HG03064 (cell line): ENCODE data around the gene MRPS15.
"Not testable (repeated sequence)": the region's sequence is repeated elsewhere in the genome, so short reads cannot be mapped to it uniquely, and the experiment has no call there.

Source experiments
- ATAC-seq: cut with Tn5 transposase; IDR thresholded peaks from one replicate; pipeline ENCODE4 v1.9.1; 2021; ENCODE audit warnings: low read depth; ENCODE audit not compliant: unreplicated experiment

MRPS15 gene

DNA sequence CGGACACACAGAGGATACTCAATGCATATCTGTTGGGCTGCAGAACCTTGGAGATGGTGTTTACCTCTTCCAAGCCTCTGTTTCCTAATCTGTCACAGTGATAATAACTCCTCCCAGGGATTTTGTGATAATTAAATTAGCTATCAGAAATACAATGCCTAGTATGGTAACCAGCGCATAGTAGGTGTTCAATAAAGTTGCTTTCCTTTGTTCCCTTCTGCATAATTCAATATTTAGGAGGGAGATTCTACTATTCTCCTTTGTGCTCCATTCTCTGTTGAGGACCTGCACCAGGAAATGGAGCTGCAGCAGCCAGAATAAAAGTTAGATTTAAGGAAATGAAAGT is 21.9 kb upstream of the MRPS15 start:
- no peak for ATAC-seq

- no peak for ATAC-seq
Observed at GRCh38 chr1:36484099-36484498, 19.9 kb upstream of the MRPS15 start.

- ATAC-seq = no peak
Observed at GRCh38 chr1:36482724-36483388, 18.7 kb upstream of the MRPS15 start, which contains the start of gene CSF3R. CSF3R (minus strand) TSS chr1:36482913; CDS start chr1:36479496, 3,417 bp downstream.

DNA sequence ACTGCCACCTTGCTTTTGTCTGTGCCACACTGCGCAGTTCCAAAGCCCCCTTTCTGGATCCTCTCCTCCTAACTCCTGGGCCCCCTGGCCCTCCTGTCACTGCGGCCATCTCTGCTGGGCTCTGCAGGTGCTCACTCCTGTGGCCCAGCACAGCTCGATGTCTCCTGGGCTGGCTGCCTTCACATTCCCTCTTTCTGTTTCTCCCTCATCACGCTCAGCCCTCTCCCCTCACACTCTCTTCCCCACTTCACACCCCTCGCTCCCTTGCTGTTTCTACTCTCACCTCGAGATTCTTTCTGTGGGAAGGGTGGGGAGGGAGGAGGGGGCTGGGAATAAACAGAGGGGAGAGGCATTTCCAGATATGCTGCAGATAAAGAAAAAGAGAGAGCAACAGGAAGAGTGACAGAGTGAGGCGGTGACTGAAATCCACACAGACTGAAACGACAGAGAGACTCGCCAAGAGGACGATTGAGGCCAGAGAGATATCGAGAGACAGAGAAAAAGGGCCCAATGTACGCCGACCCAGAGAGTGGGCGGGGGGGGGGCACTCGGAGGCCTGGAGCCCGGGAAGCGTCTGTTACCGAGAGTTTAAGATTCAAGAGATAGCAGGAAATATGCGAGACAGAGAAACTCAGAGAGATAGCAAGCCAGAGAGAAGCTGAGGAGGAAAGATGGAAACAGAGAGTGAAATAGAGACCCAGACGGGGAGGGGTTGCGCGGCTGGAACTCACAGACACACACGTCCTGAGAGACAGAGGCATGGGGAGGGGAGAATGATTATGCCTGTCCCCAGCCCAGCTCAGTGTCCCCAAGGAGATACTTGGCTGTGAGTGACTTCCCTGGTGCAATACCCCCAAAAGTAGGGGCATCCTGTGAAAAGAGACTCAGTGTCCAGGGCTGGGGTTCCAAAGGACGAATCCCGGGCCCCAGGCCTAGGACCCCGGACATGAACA is 17.9 kb upstream of the MRPS15 start:
- no peak for ATAC-seq

GRCh38 chr1:36481091-36481490 is 16.9 kb upstream of the MRPS15 start:
- no peak for ATAC-seq

DNA sequence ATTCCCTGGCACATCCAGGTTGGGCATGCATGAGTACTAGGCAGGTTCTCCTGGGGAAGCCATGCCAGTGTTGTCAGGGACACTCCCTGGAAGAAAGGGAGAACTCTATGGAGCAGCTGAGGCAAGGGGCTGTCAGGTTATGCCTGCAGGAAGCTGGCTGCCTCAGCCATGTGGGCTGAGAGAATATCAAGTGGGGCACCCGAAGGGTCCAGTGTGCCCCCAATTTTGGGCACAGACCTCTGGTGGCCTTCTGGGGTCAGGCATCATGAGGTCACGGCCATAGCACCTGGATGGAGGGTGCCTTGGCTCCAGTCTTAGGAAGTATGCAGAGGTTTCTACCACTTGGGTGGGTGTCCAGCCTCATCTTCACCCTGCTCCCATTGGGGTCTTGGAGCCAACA is 16.0 kb upstream of the MRPS15 start:
- no peak for ATAC-seq

GRCh38 chr1:36479505-36480051 is 15.4 kb upstream of the MRPS15 start:
- no peak for ATAC-seq

DNA sequence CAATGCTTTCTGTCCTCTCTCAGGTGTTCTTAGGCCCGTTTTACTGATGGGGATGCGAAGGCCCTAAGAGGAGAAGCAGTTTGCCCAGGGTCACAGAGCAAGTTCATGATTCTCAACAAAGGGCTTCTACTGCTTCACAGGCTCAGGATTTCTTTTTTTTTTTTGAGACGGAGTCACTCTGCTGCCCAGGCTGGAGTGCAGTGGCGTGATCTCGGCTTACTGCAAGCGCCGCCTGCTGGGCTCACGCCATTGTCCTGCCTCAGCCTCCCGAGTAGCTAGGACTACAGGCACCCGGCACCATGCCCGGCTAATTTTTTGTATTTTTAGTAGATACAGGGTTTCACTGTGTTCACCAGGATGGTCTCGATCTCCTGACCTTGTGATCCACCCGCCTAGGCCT is 13.4 kb upstream of the MRPS15 start:
- not testable (repeated sequence) for ATAC-seq

DNA sequence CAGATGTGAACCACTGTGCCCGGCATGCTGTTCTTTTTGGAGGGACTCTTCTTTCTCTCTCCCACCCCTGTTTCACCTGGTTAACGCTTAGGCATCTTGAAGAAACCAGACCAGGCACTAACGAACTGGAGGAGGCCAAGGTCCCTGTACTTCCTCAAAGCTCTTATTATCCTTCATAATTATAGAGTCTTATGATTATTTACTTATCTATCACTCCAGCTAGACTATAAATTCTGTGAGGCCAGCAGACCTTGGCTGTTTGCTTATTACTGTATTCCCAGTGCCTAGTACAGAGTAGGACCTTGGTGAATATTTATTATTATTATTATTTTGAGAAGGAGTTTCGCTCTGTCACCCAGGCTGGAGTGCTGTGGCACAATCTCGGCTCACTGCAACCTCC is 12.8 kb upstream of the MRPS15 start:
- ATAC-seq = no peak

- ATAC-seq = no peak
Observed at GRCh38 chr1:36475910-36476604, 11.9 kb upstream of the MRPS15 start.

DNA sequence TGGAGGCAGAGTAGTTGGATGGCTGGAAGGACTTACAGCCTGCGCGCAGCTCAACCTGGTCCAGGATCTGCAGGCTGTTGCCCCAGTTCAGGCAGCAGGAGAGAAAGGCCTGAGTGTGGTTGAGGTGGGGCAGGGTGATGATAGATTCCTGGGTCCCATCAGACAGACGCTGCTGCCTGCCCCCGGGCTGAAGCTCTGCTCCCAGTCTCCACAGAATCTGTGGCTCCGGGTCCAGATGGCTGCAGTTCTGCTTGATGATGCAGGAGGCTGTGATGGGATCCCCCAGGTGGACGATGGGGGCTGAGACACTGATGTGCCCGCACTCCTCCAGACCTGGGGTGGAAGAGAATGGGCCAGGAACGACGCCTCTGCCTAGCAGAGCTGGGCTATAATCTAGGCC is 11.2 kb upstream of the MRPS15 start:
- ATAC-seq = no peak

DNA sequence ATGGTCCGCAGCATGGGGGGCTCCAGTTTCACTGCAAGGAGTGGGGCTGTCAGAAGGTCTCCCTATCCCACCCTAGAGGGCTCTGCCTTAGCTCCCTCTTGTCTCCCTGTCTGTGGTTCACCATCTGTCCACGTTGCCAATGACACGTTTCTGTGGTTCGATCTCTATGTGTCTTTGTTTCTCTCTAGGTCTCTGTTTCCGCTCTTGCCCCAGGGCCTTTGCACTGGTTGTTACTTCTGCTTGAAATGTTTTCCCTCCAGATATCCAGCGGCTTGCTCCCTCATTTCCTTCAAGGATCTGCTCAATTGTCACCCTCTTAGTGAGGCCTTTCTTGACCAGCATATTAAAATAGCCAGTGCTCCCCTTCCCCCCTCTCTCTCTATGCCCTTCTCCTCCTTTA is 8.5 kb upstream of the MRPS15 start:
- ATAC-seq = no peak

DNA sequence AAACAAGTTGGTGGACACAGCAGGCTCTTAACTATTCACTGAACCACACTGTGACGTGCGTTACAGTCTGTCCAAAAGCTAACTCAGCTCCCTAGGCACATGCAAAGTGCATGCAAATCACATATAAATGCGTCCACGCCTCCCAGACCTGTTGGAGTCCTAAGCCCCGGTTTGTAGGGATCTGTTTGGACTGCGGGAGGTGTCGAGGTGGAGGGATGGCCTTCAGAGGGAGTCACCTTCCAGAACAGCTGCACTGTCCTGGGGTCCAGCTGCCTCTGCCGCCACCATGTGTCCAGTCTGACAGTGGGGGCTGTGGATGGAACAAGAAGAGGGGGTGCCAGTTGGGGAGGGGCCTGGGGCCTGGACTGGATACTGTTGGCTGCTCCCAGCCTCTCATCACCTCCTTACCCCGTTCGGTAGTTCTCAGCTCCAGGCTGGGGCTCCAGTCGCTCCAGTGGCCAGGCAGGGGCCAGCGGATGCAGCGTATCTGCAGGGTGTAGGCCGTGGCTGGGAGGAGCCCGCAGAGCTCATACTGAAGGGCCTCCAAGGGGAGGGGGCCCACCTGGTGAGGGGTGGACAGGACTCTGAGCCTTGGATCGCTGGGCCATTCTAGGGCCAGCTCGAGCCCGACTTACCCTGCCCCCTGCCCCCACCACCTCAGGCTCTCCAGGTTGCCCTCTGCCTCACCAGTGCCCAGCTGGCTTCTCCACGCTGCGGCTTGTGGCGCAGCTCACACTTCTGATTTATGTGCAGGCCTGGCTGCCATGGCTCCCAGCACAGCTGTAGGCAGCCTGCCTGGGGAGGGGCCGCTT is 7.9 kb upstream of the MRPS15 start:
- no peak for ATAC-seq

GRCh38 chr1:36469163-36469562 is 5.0 kb upstream of the MRPS15 start:
- ATAC-seq = no peak

DNA sequence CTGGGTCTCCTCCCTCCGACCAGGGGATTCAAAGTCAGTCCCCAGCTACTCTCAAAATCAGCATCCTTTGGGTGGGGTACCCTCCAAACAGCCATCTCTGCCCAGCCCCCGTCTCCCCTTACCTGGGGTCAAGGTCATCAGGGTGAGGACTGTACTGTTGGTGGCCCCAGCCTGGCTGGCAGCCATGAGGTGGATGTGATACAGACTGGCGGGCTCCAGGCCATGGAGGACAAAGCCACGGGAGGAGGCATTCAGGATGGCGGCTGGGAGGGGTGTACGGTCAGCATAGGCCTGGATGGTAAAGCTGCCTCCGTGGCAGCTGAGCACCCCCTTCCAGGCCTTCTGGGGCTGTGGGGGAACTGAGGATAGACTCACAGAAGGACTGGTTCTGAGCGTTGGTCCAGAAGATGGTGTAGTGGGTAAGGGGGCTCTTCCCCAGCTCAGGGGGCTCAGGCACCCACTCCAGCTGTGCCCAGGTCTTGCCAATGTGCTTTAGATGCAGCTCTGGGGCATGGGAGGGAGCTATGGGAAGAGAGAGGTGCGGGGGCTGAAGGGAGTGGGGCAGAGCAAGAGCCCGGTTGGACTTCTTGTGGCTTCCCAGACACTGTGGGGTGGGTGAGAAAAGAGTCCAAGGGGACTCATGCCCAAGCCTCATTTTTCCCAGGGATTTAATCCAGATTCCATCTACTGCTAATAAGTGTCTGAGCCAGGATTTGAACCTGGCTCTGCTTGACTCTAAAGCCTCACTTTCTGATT is 3.7 kb upstream of the MRPS15 start:
- no peak for ATAC-seq

- ATAC-seq = no peak
Observed at GRCh38 chr1:36467027-36467410, 2.8 kb upstream of the MRPS15 start.

DNA sequence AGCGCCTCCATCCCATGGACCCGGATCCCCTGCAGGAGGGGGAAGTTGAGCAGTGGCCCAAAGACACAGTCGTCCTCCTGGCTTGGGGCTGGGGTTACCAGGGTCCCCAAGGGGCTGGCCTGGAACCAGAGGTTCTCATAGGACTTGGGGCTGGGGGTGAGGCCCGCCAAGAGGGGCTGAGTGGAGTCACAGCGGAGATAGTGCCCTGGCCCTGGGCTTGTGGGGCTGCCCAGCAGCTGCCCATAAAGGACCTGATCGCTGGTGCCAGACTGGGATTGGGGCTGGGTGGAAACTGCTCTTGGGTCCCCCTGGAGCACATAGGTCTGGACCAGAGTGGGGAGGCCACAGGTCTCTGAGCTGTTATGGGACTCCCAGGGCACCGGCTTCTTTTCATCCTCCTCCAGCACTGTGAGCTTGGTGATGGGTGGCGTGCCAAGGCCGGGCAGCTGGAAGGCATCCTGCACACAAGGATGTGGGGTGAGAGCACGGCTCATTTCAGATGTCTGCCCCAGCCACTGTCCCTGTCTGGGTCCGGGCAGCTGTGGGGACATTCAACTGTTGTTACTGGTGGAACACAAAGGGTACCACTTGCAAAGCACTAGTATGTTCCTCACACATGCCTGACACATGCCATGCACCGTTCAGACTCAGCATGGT is 2.3 kb upstream of the MRPS15 start:
- no peak for ATAC-seq

- no peak for ATAC-seq
Observed at GRCh38 chr1:36465731-36466369, 1.7 kb upstream of the MRPS15 start.
